H1 (cell line): ENCODE data around the gene CDRT4. TPM values are rescaled to one million over a fixed set of nuclear protein-coding genes. Genes with fewer than 3 reads are reported as not detected.

Experiments used
- CTCF ChIA-PET: fragments of 300-600 bp; sonication (Branson Sonifier 250); formaldehyde crosslinking; loops from one replicate; lab custom pipeline; 2021; ENCODE audit not compliant: partially characterized antibody; lab: Charles Lee
- POLR2A ChIA-PET: fragments of 300-600 bp; sonication (Branson Sonifier 250); formaldehyde crosslinking; loops from one replicate; lab custom pipeline; 2021; ENCODE audit warnings: inconsistent platforms; ENCODE audit not compliant: partially characterized antibody; lab: Charles Lee
- DNase-seq, 2 experiments: peaks; one replicate each; pipeline versions ENCODE4 v3.0.0 to v3.0.0-alpha.2; 2010 to 2022; ENCODE audit warnings: low spot score in 2 of 2, low read depth in 1 of 2, mixed read lengths in 1 of 2
- FAIRE-seq: peaks from 2 replicates; lab custom pipeline; 2011; peaks lifted over from hg19 to GRCh38; lab: Jason Lieb, UNC
- H2AFZ ChIP-seq: 2 replicates; pipeline ENCODE4 v1.8.1; 2012; ENCODE audit warnings: low read length, inconsistent platforms
- H2AK5ac ChIP-seq: 2 replicates; pipeline ENCODE4 v1.6.1; 2013; ENCODE audit warnings: low read depth, low read length
- H2BK120ac ChIP-seq: replicated peaks from 2 replicates; pipeline ENCODE3; 2013; ENCODE audit warnings: low read depth, low read length, inconsistent platforms
- H2BK12ac ChIP-seq: 2 replicates; pipeline ENCODE4 v1.6.1; 2013; ENCODE audit warnings: low read depth, low read length
- H2BK15ac ChIP-seq: 2 replicates; pipeline ENCODE4 v1.6.1; 2013; ENCODE audit warnings: low read length
- H2BK20ac ChIP-seq: 2 replicates; pipeline ENCODE4 v1.6.1; 2013; ENCODE audit warnings: low read length
- H2BK5ac ChIP-seq: 2 replicates; pipeline ENCODE4 v1.6.1; 2013; ENCODE audit warnings: low read depth, low read length
- H3K14ac ChIP-seq: 2 replicates; pipeline ENCODE4 v1.6.1; 2013; ENCODE audit warnings: inconsistent platforms; ENCODE audit not compliant: insufficient read length
- H3K18ac ChIP-seq: 2 replicates; pipeline ENCODE4 v1.6.1; 2013; ENCODE audit warnings: low read length; ENCODE audit errors: extremely low read depth
- H3K23ac ChIP-seq: 2 replicates; pipeline ENCODE4 v1.6.1; 2013; ENCODE audit warnings: inconsistent platforms; ENCODE audit not compliant: insufficient read length
- H3K23me2 ChIP-seq: 2 replicates; pipeline ENCODE4 v1.6.1; 2013; ENCODE audit warnings: low read depth, low read length
- H3K27ac ChIP-seq: 2 replicates; pipeline ENCODE4 v1.6.1; 2011; ENCODE audit warnings: low read depth, low read length, inconsistent platforms
- H3K27me3 ChIP-seq, 4 experiments: replicated peaks in 1 of 4; 1 replicate in 1 of 4; 2 replicates in 3 of 4; pipeline versions ENCODE4 v1.6.1 to v1.8.1; 2011 to 2013; ENCODE audit warnings: low read length in 3 of 4, mild to moderate bottlenecking in 3 of 4, inconsistent platforms in 2 of 4, mixed read lengths in 2 of 4, moderate library complexity in 1 of 4; ENCODE audit not compliant: control insufficient read depth in 3 of 4, insufficient read depth in 3 of 4; ENCODE audit errors: extremely low read depth in 1 of 4
- H3K36me3 ChIP-seq, 4 experiments: 2 replicates each; pipeline versions ENCODE4 v1.6.1 to v1.8.1; 2011 to 2013; ENCODE audit warnings: mild to moderate bottlenecking in 4 of 4, low read length in 3 of 4, moderate library complexity in 2 of 4, control low read depth in 1 of 4, inconsistent platforms in 1 of 4; ENCODE audit not compliant: insufficient read depth in 4 of 4, control insufficient read depth in 2 of 4
- H3K4ac ChIP-seq: replicated peaks from 2 replicates; pipeline ENCODE3; 2013; ENCODE audit warnings: low read length, low read depth, mixed read lengths, inconsistent platforms; ENCODE audit not compliant: insufficient read length
- H3K4me1 ChIP-seq, 4 experiments: replicated peaks in 1 of 4; 1 replicate in 1 of 4; 2 replicates in 3 of 4; pipeline versions ENCODE4 v1.6.1 to v1.8.1; 2011 to 2013; ENCODE audit warnings: low read length in 3 of 4, inconsistent platforms in 2 of 4, mixed read lengths in 1 of 4; ENCODE audit not compliant: insufficient read depth in 4 of 4, control insufficient read depth in 3 of 4
- H3K4me2 ChIP-seq, 2 experiments: 2 replicates each; pipeline versions ENCODE4 v1.6.1 to v1.8.1; 2011 to 2013; ENCODE audit warnings: low read depth in 2 of 2, low read length in 2 of 2, control low read depth in 1 of 2, inconsistent platforms in 1 of 2, mild to moderate bottlenecking in 1 of 2; ENCODE audit not compliant: insufficient read depth in 1 of 2
- H3K4me3 ChIP-seq, 4 experiments: fragments of 200-600, 300-600 bp in 1 of 4; sonication (generic), shearing (Covaris generic), sonication (Bioruptor Twin) in 1 of 4; 2 replicates each; pipeline versions ENCODE4 v1.5.1 to v1.8.1; 2011 to 2016; ENCODE audit warnings: low read length in 4 of 4, low read depth in 3 of 4, control low read depth in 2 of 4, inconsistent platforms in 2 of 4, mild to moderate bottlenecking in 2 of 4, mixed read lengths in 1 of 4, moderate library complexity in 1 of 4; ENCODE audit not compliant: insufficient read depth in 2 of 4; ENCODE audit errors: extremely low read depth in 1 of 4
- H3K56ac ChIP-seq: replicated peaks from 2 replicates; pipeline ENCODE3; 2013; ENCODE audit warnings: low read depth, mild to moderate bottlenecking, mixed read lengths, low read length, inconsistent platforms; ENCODE audit not compliant: insufficient read length
- H3K79me1 ChIP-seq: 2 replicates; pipeline ENCODE4 v1.6.1; 2013; ENCODE audit warnings: low read depth, low read length, control low read depth
- H3K79me2 ChIP-seq, 2 experiments: 2 replicates each; pipeline versions ENCODE4 v1.6.1 to v1.8.1; 2012 to 2013; ENCODE audit warnings: low read length in 2 of 2, mild to moderate bottlenecking in 2 of 2, inconsistent platforms in 1 of 2; ENCODE audit not compliant: insufficient read depth in 2 of 2, control insufficient read depth in 1 of 2
- H3K9ac ChIP-seq, 4 experiments: replicated peaks in 1 of 4; 1 replicate in 1 of 4; 2 replicates in 3 of 4; pipeline versions ENCODE4 v1.6.1 to v1.8.1; 2011 to 2013; ENCODE audit warnings: low read depth in 3 of 4, low read length in 3 of 4, control low read depth in 2 of 4, mild to moderate bottlenecking in 2 of 4, moderate library complexity in 2 of 4, inconsistent platforms in 1 of 4; ENCODE audit errors: extremely low read depth in 1 of 4
- H3K9me3 ChIP-seq, 2 experiments: 2 replicates each; pipeline versions ENCODE4 v1.6.1 to v1.8.1; 2012 to 2013; ENCODE audit warnings: mild to moderate bottlenecking in 2 of 2, moderate library complexity in 2 of 2, control low read depth in 1 of 2, inconsistent platforms in 1 of 2, low read depth in 1 of 2, low read length in 1 of 2, mixed read lengths in 1 of 2; ENCODE audit not compliant: insufficient read depth in 2 of 2
- H4K20me1 ChIP-seq, 2 experiments: replicated peaks in 1 of 2; 2 replicates each; pipeline versions ENCODE3 to v1.8.1; 2011 to 2013; ENCODE audit warnings: inconsistent platforms in 2 of 2, low read length in 2 of 2, mild to moderate bottlenecking in 1 of 2; ENCODE audit not compliant: insufficient read depth in 2 of 2, control insufficient read depth in 1 of 2
- H4K5ac ChIP-seq: 2 replicates; pipeline ENCODE4 v1.6.1; 2013; ENCODE audit warnings: low read length, low read depth, mixed read lengths, inconsistent platforms; ENCODE audit not compliant: insufficient read length
- H4K8ac ChIP-seq: 2 replicates; pipeline ENCODE4 v1.8.0; 2013; ENCODE audit warnings: mild to moderate bottlenecking, moderate library complexity, low read length, inconsistent platforms; ENCODE audit not compliant: insufficient read depth; ENCODE audit errors: extremely low read depth
- H4K91ac ChIP-seq: replicated peaks from 2 replicates; pipeline ENCODE3; 2013; ENCODE audit warnings: low read length, mixed read lengths, inconsistent platforms; ENCODE audit not compliant: insufficient read length
- CEBPB ChIP-seq: IDR thresholded peaks from 2 replicates; pipeline ENCODE4 v1.6.1; 2012; ENCODE audit warnings: low read depth, low read length
- EP300 ChIP-seq, 2 experiments: IDR thresholded peaks; 1 replicate in 1 of 2; 2 replicates in 1 of 2; pipeline ENCODE4 v1.6.1; 2011 to 2012; ENCODE audit warnings: low read depth in 2 of 2, low read length in 2 of 2, mild to moderate bottlenecking in 2 of 2, borderline replicate concordance in 1 of 2, inconsistent platforms in 1 of 2, moderate library complexity in 1 of 2
- HDAC6 ChIP-seq: IDR thresholded peaks from one replicate; pipeline ENCODE4 v1.7.1; 2012; ENCODE audit warnings: low read depth, mild to moderate bottlenecking, inconsistent platforms, low read length, moderate library complexity
- JUN ChIP-seq: IDR thresholded peaks from 2 replicates; pipeline ENCODE4 v1.6.1; 2011; ENCODE audit warnings: low read depth, mild to moderate bottlenecking, improper control_type of control experiment, low read length
- SP4 ChIP-seq: IDR thresholded peaks from 2 replicates; pipeline ENCODE4 v1.6.1; 2012; ENCODE audit warnings: low read length, inconsistent platforms
- SUZ12 ChIP-seq: fragments of 200-600 bp; sonication (generic); IDR thresholded peaks from 2 replicates; pipeline ENCODE4 v1.6.1; 2012; ENCODE audit warnings: mild to moderate bottlenecking, inconsistent platforms, low read length, moderate library complexity, mixed read lengths
- WGBS, 2 experiments: shearing (Covaris generic) in 1 of 2; methylation state at CpG; one replicate each; pipeline versions ENCODE4 v1.1.6 to v1.1.7; 2013 to 2015; ENCODE audit warnings: low lambda C conversion rate in 2 of 2, mixed read lengths in 2 of 2, inconsistent platforms in 1 of 2, low coverage in 1 of 2, missing lambda C conversion rate in 1 of 2; ENCODE audit not compliant: insufficient replicate concordance in 2 of 2, insufficient coverage in 1 of 2, insufficient read length in 1 of 2; ENCODE audit errors: extremely low coverage in 1 of 2, missing lambda C conversion rate in 1 of 2; 5-methylcytosine and 5-hydroxymethylcytosine counted together
- polyA plus RNA-seq, 7 experiments: library from polyadenylated mRNA; depleted of rRNA in 3 of 7; stranded (reverse) in 5 of 7; unstranded in 2 of 7; fragments of >200 nt in 5 of 7; fragments of 200-250 nt in 2 of 7; gene quantifications; 1 replicate in 5 of 7; 2 replicates in 1 of 7; 4 replicates in 1 of 7; pipeline versions ENCODE4 v1.2.1 to v1.2.3, GENCODE V29; 2011 to 2013; ENCODE audit warnings: missing spikeins in 2 of 7, mixed read lengths in 2 of 7
- total RNA-seq: library from RNA; stranded (reverse); fragmentation: NEBNext Ultra II Directional; extraction: Animal tissue kit (Norgen Biotek cat#: 25700); gene quantifications from 2 replicates; pipeline ENCODE4 v1.2.1, GENCODE V29; 2021

Gene CDRT4
- total and polyA plus RNA-seq, 2 of the 8 experiments (the other 6 are each of a cell fraction or from before 2014, with no cell fraction given): 2.6 to 5.6 TPM

DNA sequence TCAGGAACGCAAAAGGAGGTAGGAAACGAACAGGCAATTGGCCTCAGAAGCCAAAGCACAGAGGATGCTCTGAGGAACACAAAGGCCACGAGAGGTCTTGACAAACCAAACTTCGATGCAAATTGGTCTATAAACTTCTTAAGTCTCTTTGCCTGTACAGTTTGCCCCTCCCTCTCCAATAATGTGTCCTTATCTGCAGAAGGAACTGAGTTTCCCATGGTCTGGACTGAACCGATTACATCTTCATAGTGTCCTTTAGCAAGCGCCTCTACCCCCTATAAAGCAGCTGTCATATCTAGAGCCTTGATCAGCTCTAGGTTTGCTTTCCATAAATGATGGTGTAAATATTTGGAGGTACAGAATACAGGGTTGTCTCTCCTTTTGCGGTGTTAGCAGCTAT lies 3.1 kb upstream of the CDRT4 start:
- POLR2A ChIA-PET: no interaction called here
- Histone ChIP-seq H3K14ac (no peak overlapping the region), H3K79me2 (no peaks in the 10 kb centered on the region), H2BK12ac (no peak overlapping the region), H3K9me3 (no peaks in the 10 kb centered on the region), H2AK5ac (no peak overlapping the region), H3K27me3 (no peaks in the 10 kb centered on the region), H2BK20ac (no peak overlapping the region), H3K4me2 (no peak overlapping the region), H4K5ac (no peak overlapping the region), H2BK5ac (no peak overlapping the region), H3K4me1 (peaks cover 0 to 5% (median 3%) of the 10 kb centered on the region in 4 experiments; a peak in 4 of 7 replicates), H3K4me3 (no peak overlapping the region), H3K9ac (no peak overlapping the region), H2AFZ (no peak overlapping the region), H3K23me2 (no peaks in the 10 kb centered on the region), H3K56ac (no peak overlapping the region), H3K4ac (no peak overlapping the region), H3K27ac (no peak overlapping the region), H2BK15ac (no peak overlapping the region), H3K23ac (no peak overlapping the region), H4K20me1 (peaks cover 0 to 5% of the 10 kb centered on the region in 2 experiments), H3K18ac (no peak overlapping the region), H4K8ac (no peak overlapping the region), H3K79me1 (no peaks in the 10 kb centered on the region), H3K36me3 (no peaks in the 10 kb centered on the region; a peak in 1 of 8 replicates), H2BK120ac (no peak overlapping the region), H4K91ac (no peak overlapping the region)
- CTCF ChIA-PET: interaction anchor here (0.6 to 1.7 kb wide), 3 partner anchors 31 to 434 kb away, joined by 3 to 8 read pairs (median 4); no protein-coding TSS in a partner anchor
- WGBS, 2 experiments: 76% methylated on average over 7 of the region's 7 CpGs; no CpG with 5 or more reads in 1 of the 2 experiments
- DNase-seq: no peak
- FAIRE-seq: no peak
- TF ChIP-seq CEBPB: no peak
- no peak for TF ChIP-seq SP4
- no peak for TF ChIP-seq HDAC6
- no peak for TF ChIP-seq JUN
- TF ChIP-seq SUZ12: no peak
- TF ChIP-seq EP300 (IDR thresholded peaks at IDR 0.05; ENCODE audit: borderline replicate concordance in 1 of 2, low read depth in 2 of 2, low read length in 2 of 2): no peak
